HG03460 (cell line): Measurements from ENCODE around the gene PALM2AKAP2.

Experiments used
- ATAC-seq: cut with Tn5 transposase; IDR thresholded peaks from one replicate; pipeline ENCODE4 v1.9.1; 2021; ENCODE audit not compliant: unreplicated experiment

The PALM2AKAP2 gene

DNA sequence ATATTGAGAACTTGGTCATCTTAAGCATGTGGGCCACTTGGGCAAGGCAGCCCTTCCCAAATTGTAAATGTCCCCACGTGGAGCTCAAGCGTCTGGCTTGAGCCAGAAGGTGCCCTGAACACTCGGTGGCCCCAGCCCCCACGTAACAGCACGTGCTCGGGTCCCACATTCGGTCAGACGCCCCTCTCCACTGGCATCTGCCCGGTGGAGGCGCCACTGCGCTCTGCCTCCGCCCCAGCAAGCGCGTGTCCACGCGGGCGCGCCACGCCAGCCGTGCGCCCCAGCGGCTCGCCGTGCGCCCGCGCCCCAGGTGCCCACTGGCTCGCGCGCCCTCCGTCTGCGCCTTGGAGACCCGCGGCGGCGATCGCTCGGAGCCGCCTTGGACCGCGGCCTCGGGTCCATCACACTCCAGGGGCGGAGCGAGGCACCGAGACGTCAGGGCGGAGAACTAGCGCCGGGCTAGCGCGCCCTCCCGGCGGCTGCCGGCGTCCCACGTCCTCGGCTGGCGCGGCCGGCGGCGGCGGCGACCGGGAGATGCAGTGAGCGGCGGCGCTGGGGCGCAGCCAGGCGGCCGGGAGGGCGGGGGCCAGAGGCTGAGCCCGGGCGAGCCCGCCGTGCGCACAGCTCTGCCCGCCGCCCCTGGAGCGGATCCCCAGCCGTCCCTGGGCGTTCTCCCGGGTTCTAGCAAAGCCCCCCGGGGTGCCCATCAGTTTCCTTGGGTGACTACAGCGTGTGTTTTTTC lies at the start of gene PALM2AKAP2:
PALM2AKAP2 (plus strand) TSS at position 488 of the 742 bp plus-strand sequence. CDS start 291 bp downstream, outside the sequence.
- no peak for ATAC-seq

- no peak for ATAC-seq
Observed at GRCh38 chr9:109730228-109730627, 49.8 kb upstream of the PALM2AKAP2 start.

GRCh38 chr9:109733690-109734089 lies 46.3 kb upstream of the PALM2AKAP2 start:
- no peak for ATAC-seq

DNA sequence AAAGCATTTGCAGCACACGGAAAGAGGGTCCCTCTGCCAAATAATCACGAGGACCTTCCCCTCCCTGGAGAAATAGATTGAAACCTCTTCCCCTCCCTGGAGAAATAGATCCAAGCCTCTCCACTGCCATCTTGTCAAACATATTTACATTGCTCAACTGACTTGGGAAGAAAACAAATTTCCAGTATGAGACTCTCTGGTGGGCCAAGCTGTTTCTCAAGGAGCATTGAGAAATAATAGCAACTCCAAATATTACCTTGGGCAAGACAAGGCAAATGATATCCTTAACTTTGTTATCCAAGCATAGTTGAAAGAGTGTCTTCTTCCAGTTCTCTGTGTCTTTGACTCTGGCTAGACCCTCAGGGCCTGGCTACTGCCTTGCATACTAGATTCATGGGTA lies 45.2 kb upstream of the PALM2AKAP2 start:
- no peak for ATAC-seq

DNA sequence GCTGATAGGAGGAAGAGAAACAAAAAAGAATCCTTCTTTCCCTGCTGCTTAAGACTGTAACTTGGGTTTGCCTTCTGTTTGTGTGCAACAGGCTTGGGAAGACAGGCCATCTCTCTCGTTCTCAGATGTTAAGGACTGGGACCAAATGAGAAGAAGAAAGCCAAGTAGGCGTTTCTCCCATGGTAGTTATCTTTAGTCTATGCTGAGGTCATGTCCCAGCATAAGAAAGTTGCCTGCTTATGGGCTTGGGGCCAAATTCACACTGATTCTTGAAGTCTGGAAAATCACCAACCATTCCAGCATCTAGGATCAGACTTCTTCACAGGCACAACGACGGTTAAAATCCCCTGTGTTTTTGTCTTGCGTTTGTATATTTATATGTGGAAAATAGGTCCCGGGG lies 44.2 kb upstream of the PALM2AKAP2 start:
- no peak for ATAC-seq

- ATAC-seq: no peak
Observed at GRCh38 chr9:109737295-109737694, 42.7 kb upstream of the PALM2AKAP2 start.

- ATAC-seq: no peak
Observed at GRCh38 chr9:109739760-109740159, 40.2 kb upstream of the PALM2AKAP2 start.

GRCh38 chr9:109742776-109743348 lies 37.1 kb upstream of the PALM2AKAP2 start:
- no peak for ATAC-seq

GRCh38 chr9:109743696-109744095 lies 36.3 kb upstream of the PALM2AKAP2 start:
- ATAC-seq: no peak

DNA sequence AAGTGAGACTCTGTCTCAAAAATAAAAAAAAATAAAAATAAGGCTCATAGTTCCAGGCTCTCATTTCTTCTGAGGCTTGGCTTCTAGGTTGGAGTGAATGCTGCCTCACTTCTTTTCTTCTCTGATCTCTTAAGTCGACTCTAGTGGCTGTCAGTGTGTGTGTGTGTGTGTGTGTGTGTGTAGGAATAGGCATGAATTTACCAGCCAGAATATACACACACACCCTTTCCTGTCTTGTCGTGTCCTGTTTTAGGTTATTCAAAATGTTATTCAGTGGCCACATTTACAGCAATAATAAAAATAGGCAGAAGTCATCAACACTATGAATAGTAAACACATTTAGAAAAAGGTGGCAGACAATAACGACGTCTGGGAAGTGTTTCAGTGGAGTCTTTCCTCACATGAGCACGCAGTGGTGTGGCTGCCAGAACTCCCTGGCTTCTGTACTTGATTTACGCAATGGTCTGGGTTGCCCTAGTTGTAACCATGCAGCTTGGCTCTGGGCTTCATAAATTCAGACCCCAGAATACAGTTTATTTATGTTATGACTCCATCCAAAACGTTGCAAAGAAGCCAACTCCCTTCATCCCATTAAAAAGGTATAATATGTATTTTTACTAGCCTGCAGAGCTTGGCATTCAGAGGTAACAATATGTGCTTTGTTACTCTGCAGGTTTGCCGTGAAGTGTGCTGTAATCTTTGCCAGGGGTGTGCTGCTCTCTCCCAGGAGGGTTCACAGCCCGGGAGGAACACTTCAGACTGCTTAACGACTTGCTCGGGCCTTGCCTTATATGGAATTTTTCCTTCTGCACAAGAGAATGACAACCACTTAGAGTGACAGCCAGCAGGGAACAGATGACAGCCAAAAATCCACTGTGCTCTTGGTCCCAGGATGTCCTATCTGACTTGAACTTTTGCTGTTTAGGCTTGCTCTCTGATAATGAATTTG lies 34.4 kb upstream of the PALM2AKAP2 start:
- no peak for ATAC-seq

DNA sequence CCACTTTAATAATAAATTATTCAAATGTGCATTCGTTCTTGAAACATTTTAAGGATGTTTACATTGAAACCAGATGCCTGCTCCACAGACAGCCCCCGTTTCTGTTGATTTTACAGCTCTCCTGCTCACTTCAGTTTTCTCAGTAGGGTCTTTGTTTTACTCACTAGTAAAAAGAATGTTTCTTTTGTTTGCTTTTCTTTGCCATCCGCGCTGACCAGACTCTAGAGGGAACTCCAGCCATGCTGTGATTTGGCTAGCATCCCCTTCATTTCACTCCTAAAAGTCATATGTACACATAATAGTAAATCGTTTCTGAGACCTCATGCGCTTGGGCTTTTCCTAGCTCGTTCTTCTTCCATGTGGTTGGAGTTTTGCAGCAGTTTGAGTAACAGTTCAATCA lies 28.7 kb upstream of the PALM2AKAP2 start:
- ATAC-seq: no peak

GRCh38 chr9:109753308-109753707 lies 26.7 kb upstream of the PALM2AKAP2 start:
- ATAC-seq: no peak

DNA sequence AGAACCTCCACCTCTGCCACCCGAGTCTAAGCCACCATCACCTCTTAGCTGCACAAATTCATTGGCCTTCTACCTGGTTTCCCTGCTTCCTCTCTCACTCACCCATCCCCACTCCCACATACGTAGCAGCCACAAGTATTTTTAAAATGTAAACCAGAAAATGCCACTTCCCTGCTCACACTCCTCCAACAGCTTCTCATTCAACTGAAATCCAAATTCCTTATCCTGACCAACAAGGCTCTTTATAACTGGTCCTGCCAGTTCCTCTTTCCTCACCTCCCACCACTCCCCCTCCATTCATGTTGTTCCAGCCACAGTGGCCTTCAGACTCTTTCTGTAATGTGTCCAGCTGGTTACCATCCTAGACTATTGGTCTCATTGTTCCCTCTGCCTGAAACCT lies 25.0 kb upstream of the PALM2AKAP2 start:
- no peak for ATAC-seq

- no peak for ATAC-seq
Observed at GRCh38 chr9:109759589-109759988, 20.4 kb upstream of the PALM2AKAP2 start.

- no peak for ATAC-seq
Observed at GRCh38 chr9:109765278-109765677, 14.7 kb upstream of the PALM2AKAP2 start.

DNA sequence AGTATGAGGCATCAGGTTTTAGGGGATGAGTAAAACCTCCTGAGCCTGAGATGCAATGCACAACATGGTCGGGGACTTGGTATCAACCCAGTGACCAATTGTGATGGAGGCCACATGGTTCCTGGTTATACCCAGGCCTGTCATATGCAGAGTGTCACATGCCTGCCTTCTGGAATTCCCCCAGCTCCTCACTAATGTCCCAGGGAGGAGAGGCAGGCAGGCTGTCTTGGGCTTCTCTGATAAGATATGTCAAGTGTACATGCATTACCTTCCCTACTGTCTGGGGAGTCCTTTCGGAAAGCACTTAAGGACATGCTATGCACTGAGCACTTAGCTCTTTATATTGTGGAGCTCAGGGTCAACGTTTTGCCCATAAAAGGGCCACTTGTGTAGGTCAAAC lies 14.2 kb upstream of the PALM2AKAP2 start:
- ATAC-seq: no peak

DNA sequence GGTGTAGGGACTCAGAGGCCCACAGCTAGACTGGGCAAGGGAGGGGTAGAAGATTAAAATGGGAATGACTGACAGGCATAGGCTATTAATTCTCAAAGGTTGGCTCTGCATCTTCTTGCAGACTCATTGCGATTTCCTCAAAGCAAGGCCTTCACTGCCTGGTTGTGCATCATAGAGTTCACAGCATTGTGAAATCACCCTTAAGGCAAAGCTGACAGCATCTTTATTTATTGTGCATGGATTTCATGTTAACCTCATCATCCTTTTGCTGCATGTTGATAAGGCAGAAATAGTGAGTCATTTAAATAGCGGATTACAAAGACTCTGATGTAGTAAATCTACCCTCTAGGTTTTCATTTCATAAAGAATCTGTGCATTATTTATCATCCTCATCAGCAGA lies 13.6 kb upstream of the PALM2AKAP2 start:
- no peak for ATAC-seq

DNA sequence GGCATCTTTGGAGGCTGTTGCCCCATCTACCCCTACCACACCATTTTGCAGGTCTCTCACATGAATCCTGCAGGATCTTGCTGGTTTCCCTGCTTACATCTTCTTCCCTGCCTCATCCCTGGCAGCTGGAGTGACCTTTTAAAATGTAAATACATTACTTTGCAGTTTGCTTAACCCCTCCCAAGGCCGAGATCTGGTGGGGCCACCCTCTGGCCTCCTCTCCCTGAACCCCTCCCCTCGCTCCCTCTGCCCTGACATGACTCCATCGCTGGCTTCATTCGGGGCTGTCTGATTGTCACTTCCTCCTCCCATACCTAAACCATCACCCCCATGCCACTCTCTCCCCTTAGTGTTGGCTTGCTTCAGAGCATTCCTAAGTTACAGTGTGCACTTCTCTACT lies 12.6 kb upstream of the PALM2AKAP2 start:
- ATAC-seq: no peak

DNA sequence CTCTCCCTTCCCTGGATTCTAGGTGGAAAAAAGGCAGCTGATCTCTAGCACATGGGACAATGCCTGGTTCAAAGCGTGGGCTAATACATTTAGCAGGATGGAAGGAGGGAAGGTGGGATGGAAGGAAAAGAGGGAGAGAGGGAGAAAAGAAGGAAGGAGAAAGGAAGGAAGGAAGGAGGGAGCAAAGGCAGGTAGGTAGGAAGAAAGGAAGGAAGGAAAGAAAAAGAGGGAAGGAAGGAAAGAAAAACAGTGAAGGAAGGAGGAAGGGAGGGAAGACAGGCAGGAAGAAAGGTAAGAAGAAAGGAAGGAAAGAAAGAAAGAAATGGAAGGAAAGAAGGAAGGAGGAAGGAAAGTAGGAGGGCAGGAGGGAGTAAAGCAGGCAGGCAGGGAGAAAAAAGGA lies 12.2 kb upstream of the PALM2AKAP2 start:
- no peak for ATAC-seq

DNA sequence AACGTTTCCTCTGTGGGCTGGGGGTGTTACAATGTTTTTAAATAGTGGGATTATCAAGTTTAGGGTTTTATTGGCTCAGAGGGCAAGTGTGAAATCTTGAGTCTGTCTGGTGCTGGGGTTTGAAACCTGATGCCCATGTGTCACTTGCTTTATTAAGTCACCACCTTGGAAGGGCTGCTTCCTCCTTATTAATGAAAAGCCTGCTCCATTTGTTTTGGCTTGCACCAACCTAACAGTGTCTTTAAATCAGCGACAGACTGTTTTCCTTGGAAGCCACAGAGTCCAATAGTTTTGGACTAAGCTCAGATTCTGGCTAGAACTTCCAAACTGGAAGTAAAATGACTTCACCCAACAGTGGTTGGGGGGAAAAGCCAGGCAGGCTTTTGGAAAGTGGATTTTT lies 10.7 kb upstream of the PALM2AKAP2 start:
- no peak for ATAC-seq

GRCh38 chr9:109770101-109770500 lies 9.9 kb upstream of the PALM2AKAP2 start:
- no peak for ATAC-seq

DNA sequence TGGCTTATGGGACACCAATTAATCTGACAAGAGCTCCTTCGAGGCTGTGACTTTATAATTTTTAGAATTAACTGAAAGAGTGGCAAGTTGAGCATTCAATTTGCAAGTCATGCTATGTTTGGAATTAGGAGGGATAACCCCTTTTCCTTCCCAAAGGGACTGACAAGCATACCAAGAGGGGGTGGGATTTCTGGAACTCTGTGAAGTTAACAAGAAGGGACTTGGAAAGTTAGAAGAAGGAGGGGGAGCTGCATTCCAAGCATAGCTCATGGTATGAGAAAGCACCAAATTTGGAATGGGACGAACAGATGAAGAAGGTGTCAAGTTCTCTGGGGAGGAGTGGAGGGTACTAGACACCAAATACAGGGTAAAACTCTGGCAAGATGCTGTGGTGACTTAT lies 8.9 kb upstream of the PALM2AKAP2 start:
- ATAC-seq: no peak
